ENCODE measurements around the gene PDGFRB. TPM values are rescaled to one million over a fixed set of nuclear protein-coding genes. Genes with fewer than 3 reads are reported as not detected.

PDGFRB gene
- total and polyA plus RNA-seq, 2 of the 8 experiments (the other 6 are each of a cell fraction or from before 2014, with no cell fraction given) = 4.2 to 13.7 TPM

DNA sequence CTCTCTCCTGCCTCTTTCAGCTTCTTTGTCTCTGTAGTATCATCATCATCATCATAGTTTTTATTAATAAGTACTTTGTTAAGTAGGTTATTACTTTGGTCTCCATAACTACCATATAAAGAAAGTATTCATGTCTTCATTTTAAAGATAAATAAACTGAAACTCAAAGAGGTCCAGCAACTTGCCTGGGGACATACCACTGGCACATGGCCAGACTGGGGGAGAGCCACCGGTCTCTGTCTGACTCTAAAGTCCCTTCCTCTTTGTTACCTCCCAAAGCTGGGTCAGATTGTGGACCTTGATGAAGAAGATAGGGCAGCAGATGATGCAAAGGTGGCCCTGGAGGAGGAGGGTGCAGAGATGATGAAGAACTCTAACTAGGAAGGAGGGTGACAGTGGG lies 19.4 kb upstream of the PDGFRB start:
- Histone ChIP-seq H3K18ac (ENCODE audit: extremely low read depth, low read length) (no peak overlapping the region), H2BK120ac (replicated peaks; ENCODE audit: low read depth, low read length) (no peak overlapping the region), H2BK15ac (ENCODE audit: low read length) (no peak overlapping the region), H3K56ac (replicated peaks; ENCODE audit: insufficient read length, low read depth, low read length) (no peak overlapping the region), H3K27ac (ENCODE audit: low read depth, low read length) (no peak overlapping the region), H3K14ac (ENCODE audit: insufficient read length) (no peak overlapping the region), H3K4me1 (replicated peaks in 1 of 4; ENCODE audit: control insufficient read depth in 3 of 4, insufficient read depth in 4 of 4, low read length in 3 of 4) (no peaks in the 10 kb centered on the region; a peak in 1 of 7 replicates), H2AK5ac (ENCODE audit: low read depth, low read length) (no peak overlapping the region), H3K9me3 (ENCODE audit: insufficient read depth in 2 of 2, low read depth in 1 of 2, low read length in 1 of 2) (no peaks in the 10 kb centered on the region), H2BK12ac (ENCODE audit: low read depth, low read length) (no peak overlapping the region), H3K4me2 (ENCODE audit: insufficient read depth in 1 of 2, low read depth in 2 of 2, low read length in 2 of 2) (no peak overlapping the region), H3K36me3 (ENCODE audit: control insufficient read depth in 2 of 4, insufficient read depth in 4 of 4, low read length in 3 of 4) (no peaks in the 10 kb centered on the region), H3K23me2 (ENCODE audit: low read depth, low read length) (no peaks in the 10 kb centered on the region), H3K79me2 (ENCODE audit: control insufficient read depth in 1 of 2, insufficient read depth in 2 of 2, low read length in 2 of 2) (no peaks in the 10 kb centered on the region), H3K27me3 (replicated peaks in 1 of 4; ENCODE audit: control insufficient read depth in 3 of 4, extremely low read depth in 1 of 4, insufficient read depth in 3 of 4, low read length in 3 of 4) (peaks cover 4 to 23% (median 17%) of the 10 kb centered on the region in 4 experiments), H3K23ac (ENCODE audit: insufficient read length) (no peak overlapping the region), H4K20me1 (replicated peaks in 1 of 2; ENCODE audit: control insufficient read depth in 1 of 2, insufficient read depth in 2 of 2, low read length in 2 of 2) (no peaks in the 10 kb centered on the region), H2BK5ac (ENCODE audit: low read depth, low read length) (no peak overlapping the region), H4K91ac (replicated peaks; ENCODE audit: insufficient read length, low read length) (no peak overlapping the region), H3K4ac (replicated peaks; ENCODE audit: insufficient read length, low read depth, low read length) (no peak overlapping the region), H3K79me1 (ENCODE audit: low read depth, low read length) (no peaks in the 10 kb centered on the region; the same call in 1 of the 2 replicates), H2BK20ac (ENCODE audit: low read length) (no peak overlapping the region), H4K8ac (ENCODE audit: extremely low read depth, insufficient read depth, low read length) (no peak overlapping the region), H3K9ac (replicated peaks in 1 of 4; ENCODE audit: extremely low read depth in 1 of 4, low read depth in 3 of 4, low read length in 3 of 4) (no peak overlapping the region), H3K4me3 (ENCODE audit: extremely low read depth in 1 of 4, insufficient read depth in 2 of 4, low read depth in 3 of 4, low read length in 4 of 4) (no peak overlapping the region), H4K5ac (ENCODE audit: insufficient read length, low read depth, low read length) (no peak overlapping the region), H2AFZ (ENCODE audit: low read length) (no peak overlapping the region)
- 94% methylated on average over 1 of the region's 1 CpG; no CpG with 5 or more reads in 1 of the 2 experiments for WGBS, 2 experiments (ENCODE audit: extremely low coverage in 1 of 2, insufficient coverage in 1 of 2, insufficient read length in 1 of 2, insufficient replicate concordance in 2 of 2, low coverage in 1 of 2, low lambda C conversion rate in 2 of 2, missing lambda C conversion rate in 1 of 2)
- ChIA-PET CTCF (ENCODE audit: partially characterized antibody) (interaction anchor here (0.9 to 17.8 kb wide), 24 partner anchors 13 to 176 kb away, joined by 3 to 406 read pairs (median 6); partner anchors contain the start of genes CDX1, PDGFRB and SLC6A7), POLR2A (ENCODE audit: partially characterized antibody) (interaction anchor here (0.9 kb wide), 1 partner anchor 43 kb away, joined by 3 read pairs; no protein-coding TSS in a partner anchor)
- FAIRE-seq = no peak
- DNase-seq (ENCODE audit: low read depth in 1 of 2, low spot score in 2 of 2) = no peak
- no peak for TF ChIP-seq POLR2A (IDR thresholded peaks at IDR 0.05; ENCODE audit: control extremely low read depth in 1 of 2, low read depth in 2 of 2, low read length in 2 of 2)
- no peak for TF ChIP-seq GTF2F1 (IDR thresholded peaks at IDR 0.05; ENCODE audit: borderline replicate concordance, low read depth, low read length)
- no peak for TF ChIP-seq CHD1 (IDR thresholded peaks at IDR 0.05; ENCODE audit: low read depth, low read length)
- no peak for TF ChIP-seq TCF12 (IDR thresholded peaks at IDR 0.05; ENCODE audit: low read depth, low read length)
- no peak for TF ChIP-seq EP300 (IDR thresholded peaks at IDR 0.05; ENCODE audit: borderline replicate concordance in 1 of 2, low read depth in 2 of 2, low read length in 2 of 2)
- TF ChIP-seq TEAD4 (IDR thresholded peaks at IDR 0.05; ENCODE audit: low read depth, low read length) = no peak
- TF ChIP-seq RBBP5 (IDR thresholded peaks at IDR 0.05; ENCODE audit: borderline replicate concordance, low read depth, low read length) = no peak
- no peak for TF ChIP-seq JUN (IDR thresholded peaks at IDR 0.05; ENCODE audit: low read depth, low read length)
- TF ChIP-seq CHD2 (IDR thresholded peaks at IDR 0.05; ENCODE audit: low read length) = no peak

Measured in H1 (cell line).